ENCODE results near the gene RPS6KA4.

- TF ChIP-seq EZH2 (IDR thresholded peaks at IDR 0.05; ENCODE audit: borderline replicate concordance, low read depth, low read length, severe bottlenecking) (no peak), CTCF (IDR thresholded peaks at IDR 0.05; ENCODE audit: borderline replicate concordance, extremely low read depth, low read length, poor library complexity, severe bottlenecking) (no peak)
Observed at GRCh38 chr11:64385945-64386704, 27.2 kb downstream of the RPS6KA4 start.
